ENCODE results near the gene NEK10.

The NEK10 gene

DNA sequence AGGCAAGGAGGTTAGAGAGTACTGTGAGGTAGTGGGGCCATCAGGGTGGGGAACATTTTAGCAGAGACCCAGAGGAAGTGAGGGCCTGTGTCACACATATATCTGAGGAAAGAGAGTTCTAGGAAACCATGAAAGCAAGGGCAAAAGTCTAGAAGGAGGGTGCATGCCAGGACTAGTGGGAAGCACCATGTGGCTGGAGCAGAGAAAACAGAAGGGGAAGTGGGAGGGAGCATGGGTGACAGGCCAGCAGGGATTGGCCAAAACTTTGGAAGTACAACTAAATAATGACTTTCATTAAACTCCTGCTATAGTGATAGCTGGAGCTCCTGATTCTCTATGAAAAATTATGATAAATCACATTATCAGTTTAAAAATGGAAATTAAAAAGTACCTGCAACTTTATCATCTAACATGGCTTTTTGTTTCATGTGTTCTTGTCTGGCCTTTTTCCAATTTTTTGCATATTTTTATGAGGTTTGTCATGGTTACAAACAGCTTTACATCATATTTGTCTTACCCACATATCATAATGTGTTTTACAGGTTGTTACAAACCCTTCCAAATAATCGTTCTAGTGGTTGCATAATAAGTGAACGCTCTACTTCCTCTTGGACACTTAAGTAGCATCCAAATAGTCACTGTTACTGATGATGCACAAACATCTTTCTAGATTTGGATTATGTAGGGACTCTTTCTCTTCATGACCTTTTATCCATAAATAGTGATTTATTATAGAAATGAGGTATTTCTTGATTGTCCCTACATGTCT, 168.3 kb downstream of the NEK10 start:
- intact Hi-C loops (cut with DNase I; ENCODE audit: low total_unique reads), result no loop called here

DNA sequence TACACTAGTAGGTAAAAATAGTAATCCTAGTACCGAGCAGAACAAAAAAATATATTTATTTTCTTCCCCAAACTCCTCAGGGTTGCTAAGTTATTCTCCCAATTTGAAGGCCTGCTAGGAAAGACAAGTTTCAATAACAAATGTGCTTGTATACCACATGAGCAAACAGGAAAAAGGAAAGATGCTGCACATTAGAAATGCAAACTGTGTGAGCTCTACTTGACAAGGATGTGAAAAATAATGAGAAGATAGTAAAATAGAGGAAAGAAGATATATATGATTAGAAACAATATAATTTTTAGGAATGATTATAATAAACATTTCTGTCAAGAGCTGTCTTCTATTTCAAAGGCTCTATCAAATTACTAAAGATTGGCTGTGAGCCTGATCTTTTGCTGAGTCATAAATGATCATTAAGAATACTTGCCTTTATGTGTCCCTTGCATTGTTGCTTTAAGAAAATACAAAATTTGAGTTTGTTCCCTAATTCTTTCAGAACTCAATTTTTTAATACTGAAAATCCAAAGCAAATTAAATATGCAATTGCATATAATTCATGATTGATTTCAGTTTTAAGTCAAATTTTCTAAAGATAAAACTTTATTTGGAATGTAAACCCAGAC, 174.2 kb downstream of the NEK10 start:
- Histone ChIP-seq H3K36me3 (no peaks in the 10 kb centered on the region), H3K4me1 (peaks cover 0 to 31% (median 6%) of the 10 kb centered on the region in 4 donors), H3K9me3 (no peaks in the 10 kb centered on the region), H3K27ac (peak overlapping the region; percentile 65 to 70), H3K4me3 (no peak overlapping the region), H3K27me3 (no peaks in the 10 kb centered on the region)
- intact Hi-C loops (cut with DNase I; ENCODE audit: low total_unique reads), result no loop called here
- TF ChIP-seq, protein P1, sequence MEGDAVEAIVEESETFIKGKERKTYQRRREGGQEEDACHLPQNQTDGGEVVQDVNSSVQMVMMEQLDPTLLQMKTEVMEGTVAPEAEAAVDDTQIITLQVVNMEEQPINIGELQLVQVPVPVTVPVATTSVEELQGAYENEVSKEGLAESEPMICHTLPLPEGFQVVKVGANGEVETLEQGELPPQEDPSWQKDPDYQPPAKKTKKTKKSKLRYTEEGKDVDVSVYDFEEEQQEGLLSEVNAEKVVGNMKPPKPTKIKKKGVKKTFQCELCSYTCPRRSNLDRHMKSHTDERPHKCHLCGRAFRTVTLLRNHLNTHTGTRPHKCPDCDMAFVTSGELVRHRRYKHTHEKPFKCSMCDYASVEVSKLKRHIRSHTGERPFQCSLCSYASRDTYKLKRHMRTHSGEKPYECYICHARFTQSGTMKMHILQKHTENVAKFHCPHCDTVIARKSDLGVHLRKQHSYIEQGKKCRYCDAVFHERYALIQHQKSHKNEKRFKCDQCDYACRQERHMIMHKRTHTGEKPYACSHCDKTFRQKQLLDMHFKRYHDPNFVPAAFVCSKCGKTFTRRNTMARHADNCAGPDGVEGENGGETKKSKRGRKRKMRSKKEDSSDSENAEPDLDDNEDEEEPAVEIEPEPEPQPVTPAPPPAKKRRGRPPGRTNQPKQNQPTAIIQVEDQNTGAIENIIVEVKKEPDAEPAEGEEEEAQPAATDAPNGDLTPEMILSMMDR (IDR thresholded peaks at IDR 0.05), result no peak
- DNase-seq, result no peak

More for the DNA sequence above, 168.3 kb downstream of the NEK10 start:
- no peaks in the 10 kb centered on the region for H3K4me1 ChIP-seq
- H3K27ac ChIP-seq, result no peak overlapping the region
- H3K36me3 ChIP-seq, result no peaks in the 10 kb centered on the region
- TF ChIP-seq, protein P1 (IDR thresholded peaks at IDR 0.05), result no peak
- H3K4me3 ChIP-seq, result no peak overlapping the region
- H3K27me3 ChIP-seq, result no peaks in the 10 kb centered on the region
- H3K9me3 ChIP-seq, result no peaks in the 10 kb centered on the region
- no peak for DNase-seq

DNA sequence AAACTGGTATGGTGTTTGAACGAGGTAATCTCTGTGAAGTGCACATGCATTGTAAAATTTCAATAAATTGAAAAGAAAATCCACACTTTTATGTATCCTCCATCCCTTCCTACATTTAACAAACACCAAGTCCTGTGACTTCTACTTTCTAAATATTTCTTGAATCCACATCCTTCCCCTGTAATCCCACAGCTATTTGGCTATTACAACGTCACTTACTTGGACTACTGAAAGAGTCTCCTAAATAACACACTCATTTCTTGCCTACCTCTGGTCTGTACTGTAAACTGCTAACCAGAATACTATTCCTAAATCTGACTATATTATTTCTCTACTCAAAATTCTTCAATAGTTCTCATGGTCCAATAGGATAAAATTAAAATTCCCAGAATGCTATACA, 176.1 kb downstream of the NEK10 start:
- intact Hi-C loops (cut with DNase I; ENCODE audit: low total_unique reads), result no loop called here
- no peak for DNase-seq
- Histone ChIP-seq H3K4me3 (no peak overlapping the region), H3K27ac (peak overlapping the region in 1 of 2 donors; percentile 70), H3K4me1 (peaks cover 0 to 31% (median 6%) of the 10 kb centered on the region in 4 donors), H3K9me3 (no peaks in the 10 kb centered on the region), H3K36me3 (no peaks in the 10 kb centered on the region), H3K27me3 (no peaks in the 10 kb centered on the region)
- TF ChIP-seq, protein P1 (IDR thresholded peaks at IDR 0.05), result no peak

DNA sequence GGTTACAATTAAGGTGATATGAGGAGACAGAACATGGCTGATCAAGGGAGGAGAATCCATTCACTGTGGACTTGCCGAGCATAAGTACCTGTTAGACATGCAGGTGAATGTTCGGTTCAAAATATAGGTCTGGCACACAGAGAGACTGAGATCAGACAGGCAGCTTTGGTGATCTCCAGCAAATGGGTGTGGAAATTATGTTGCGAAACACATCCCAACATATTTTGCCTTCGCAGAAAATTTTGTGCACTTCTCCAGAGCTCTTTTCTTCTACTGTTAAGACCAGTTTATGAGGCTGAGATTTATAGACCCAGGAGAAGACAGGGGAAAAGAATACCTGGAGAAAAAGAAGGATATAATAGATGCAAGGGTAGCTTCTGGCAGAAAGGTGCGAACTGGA, 183.2 kb downstream of the NEK10 start:
- no peaks in the 10 kb centered on the region for H3K4me1 ChIP-seq
- TF ChIP-seq, protein P1 (IDR thresholded peaks at IDR 0.05), result no peak
- H3K4me3 ChIP-seq, result no peak overlapping the region
- no peaks in the 10 kb centered on the region for H3K36me3 ChIP-seq
- no peaks in the 10 kb centered on the region for H3K27me3 ChIP-seq
- no peaks in the 10 kb centered on the region for H3K9me3 ChIP-seq
- no peak for DNase-seq
- H3K27ac ChIP-seq, result no peak overlapping the region
- intact Hi-C loops (cut with DNase I; ENCODE audit: low total_unique reads), result no loop called here

DNA sequence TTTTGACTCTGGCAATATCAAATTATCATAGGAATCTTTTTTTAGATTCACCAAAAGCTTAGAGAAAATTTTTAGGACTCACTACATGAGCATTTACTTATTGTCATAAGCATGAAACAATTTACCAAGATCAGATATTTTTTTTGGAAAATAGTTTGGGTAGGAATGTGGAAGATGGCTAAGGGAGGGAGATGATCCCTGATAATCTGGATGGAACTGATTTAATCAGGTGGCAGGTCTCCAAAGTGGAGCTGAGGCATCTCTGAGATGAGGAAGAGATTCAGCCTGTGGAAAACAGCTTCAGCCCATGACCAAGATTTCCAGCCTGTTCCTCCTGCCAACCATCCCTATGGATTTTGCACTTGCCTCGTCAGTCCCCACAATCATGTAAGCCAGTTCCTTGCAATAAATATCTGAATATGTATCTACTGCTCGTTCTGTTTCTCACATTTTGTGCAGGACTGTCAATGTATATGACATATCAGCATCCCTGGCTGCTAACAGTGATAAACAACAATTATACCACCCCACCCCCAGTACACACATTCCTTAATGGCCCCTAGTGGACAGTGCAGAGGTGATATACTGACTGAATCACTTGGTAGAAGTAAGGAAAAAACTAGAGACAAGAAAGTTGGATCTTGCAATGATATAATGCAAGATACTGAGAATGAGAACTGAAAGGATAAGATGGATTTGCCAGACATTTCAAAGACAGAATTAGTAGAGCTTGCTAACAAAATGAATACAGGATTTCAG, 183.8 kb downstream of the NEK10 start:
- Histone ChIP-seq H3K4me3 (no peak overlapping the region), H3K27ac (no peak overlapping the region), H3K36me3 (no peaks in the 10 kb centered on the region), H3K4me1 (no peaks in the 10 kb centered on the region), H3K27me3 (no peaks in the 10 kb centered on the region), H3K9me3 (no peaks in the 10 kb centered on the region)
- intact Hi-C loops (cut with DNase I; ENCODE audit: low total_unique reads), result no loop called here
- DNase-seq, result no peak
- TF ChIP-seq, protein P1 (IDR thresholded peaks at IDR 0.05), result no peak

All from tibial artery (tissue), 4 donors.